HG02763 (cell line): Measurements from ENCODE around the gene KMT2A.
"Not testable (repeated sequence)": the region's sequence is repeated elsewhere in the genome, so short reads cannot be mapped to it uniquely, and the experiment has no call there.

Experiments used
- ATAC-seq: cut with Tn5 transposase; IDR thresholded peaks from one replicate; pipeline ENCODE4 v1.9.1; 2021; ENCODE audit warnings: mild to moderate bottlenecking, moderate library complexity; ENCODE audit not compliant: unreplicated experiment

Gene KMT2A

GRCh38 chr11:118532091-118532490, 95.8 kb downstream of the KMT2A start:
- ATAC-seq = no peak

- no peak for ATAC-seq
Measured at GRCh38 chr11:118532852-118533768, 96.8 kb downstream of the KMT2A start.

GRCh38 chr11:118533769-118534729, 97.8 kb downstream of the KMT2A start:
- no peak for ATAC-seq

GRCh38 chr11:118535261-118535660, 99.0 kb downstream of the KMT2A start:
- no peak for ATAC-seq

- ATAC-seq = no peak
Measured at GRCh38 chr11:118536726-118537125, 100.4 kb downstream of the KMT2A start.

GRCh38 chr11:118537409-118537980, 101.2 kb downstream of the KMT2A start:
- ATAC-seq = no peak

DNA sequence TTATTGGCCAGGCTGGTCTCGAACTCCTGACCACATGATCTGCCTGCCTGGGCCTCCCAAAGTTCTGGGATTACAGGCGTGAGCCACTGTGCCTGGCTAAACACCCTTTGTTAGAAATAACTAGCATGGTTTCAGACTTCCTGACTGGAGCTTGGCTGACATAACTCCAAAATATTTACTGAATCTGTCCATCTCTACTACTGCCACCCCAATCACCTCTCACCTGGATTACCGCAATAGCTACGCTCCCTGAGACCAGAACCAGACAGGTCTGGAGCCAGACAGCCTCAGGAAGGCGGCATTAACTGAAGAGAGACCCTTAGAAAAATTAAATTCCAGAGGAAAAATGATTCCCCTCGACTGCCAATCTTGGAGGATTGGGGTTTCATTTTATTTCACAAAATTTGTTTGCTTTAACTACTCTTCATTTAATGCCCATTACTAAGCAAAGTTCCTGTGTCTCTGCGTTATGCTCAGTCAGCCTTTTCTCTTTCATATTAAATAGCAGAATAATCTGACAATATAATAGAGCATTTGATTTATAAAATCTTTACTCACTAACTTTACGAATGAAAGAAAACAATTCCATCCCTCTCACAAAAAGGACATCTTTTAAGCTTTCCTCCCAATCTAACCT, 107.8 kb downstream of the KMT2A start:
- no peak for ATAC-seq

- no peak for ATAC-seq
Measured at GRCh38 chr11:118544647-118545010, 108.3 kb downstream of the KMT2A start.

DNA sequence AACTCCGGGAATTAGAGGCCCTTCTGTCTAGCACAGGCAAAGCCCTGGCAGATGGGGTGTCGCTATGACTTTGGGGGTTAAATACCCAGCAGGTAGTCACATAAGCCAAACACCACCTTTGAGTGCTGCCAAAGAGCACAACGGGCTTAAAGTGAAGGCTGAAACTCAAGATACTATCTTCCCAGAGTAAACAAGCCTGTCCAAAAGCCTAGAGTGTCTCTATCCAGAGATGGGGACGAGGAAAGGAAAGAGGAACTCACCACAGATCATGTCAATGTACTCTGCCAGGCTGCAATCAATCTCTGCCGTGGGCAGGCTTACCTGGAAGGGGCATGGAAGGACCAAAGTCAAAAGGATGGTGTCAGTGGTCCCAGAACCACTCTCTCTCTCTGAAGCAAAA, 109.2 kb downstream of the KMT2A start:
- ATAC-seq = no peak

DNA sequence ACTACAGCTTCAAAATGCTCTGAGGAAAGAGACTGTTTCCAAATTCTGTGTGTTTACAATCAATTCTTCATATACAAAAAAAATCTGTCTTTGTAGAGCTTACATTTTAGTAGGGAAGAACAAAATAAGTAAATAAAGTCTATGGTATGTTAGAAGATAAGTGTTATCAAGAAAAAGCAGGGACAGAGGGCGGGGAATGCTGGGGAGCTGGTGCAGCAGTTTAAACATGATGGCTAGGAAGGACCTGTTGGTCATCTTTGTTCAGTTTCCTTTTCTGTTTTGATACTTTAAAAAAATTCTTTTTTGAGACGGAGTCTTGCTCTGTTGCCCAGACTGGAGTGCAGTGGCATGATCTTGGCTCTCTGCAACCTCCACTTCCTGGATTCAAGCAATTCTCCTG, 110.8 kb downstream of the KMT2A start:
- ATAC-seq = no peak

DNA sequence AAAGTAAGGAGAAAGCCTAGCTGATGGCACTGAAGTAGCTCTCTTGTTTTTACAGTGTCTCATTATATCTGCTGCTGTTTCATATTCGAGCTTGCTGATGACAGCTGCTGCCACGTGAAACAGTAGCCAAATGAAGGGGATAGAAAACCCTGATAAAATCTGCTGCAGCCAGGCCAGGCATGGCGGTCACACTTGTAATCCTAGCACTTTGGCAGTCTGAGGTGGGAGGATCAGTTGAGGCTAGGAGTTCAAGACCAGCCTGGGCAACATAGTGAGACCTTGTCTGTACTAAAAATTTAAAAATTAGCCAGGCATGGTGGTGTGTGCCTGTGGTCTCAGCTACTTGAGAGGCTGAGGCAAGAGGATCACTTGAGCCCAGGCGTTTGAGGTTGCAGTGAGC, 116.0 kb downstream of the KMT2A start:
- no peak for ATAC-seq

- ATAC-seq = no peak
Measured at GRCh38 chr11:118560806-118561205, 124.5 kb downstream of the KMT2A start.

GRCh38 chr11:118565051-118565450, 128.8 kb downstream of the KMT2A start:
- ATAC-seq = no peak

DNA sequence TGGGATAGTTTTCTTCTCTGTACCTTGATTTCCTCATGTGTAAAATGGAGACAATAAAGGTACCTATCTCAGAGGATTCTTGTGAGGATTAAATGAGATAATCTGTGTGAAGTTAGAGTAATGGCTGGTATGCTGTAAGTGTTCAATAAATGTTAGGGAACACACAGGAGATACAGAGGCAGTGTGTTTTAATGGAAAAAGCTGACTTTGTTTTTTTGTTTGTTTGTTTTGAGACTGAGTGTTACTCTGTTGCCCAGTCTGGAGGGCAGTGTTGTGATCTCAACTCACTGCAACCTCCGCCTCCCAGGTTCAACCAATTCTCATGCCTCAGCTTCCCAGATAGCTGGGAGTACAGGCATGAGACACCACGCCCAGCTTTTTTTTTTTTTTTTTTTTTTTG, 133.4 kb downstream of the KMT2A start:
- ATAC-seq = no peak

GRCh38 chr11:118570787-118571186, 134.5 kb downstream of the KMT2A start:
- ATAC-seq = no peak

- ATAC-seq = not testable (repeated sequence)
Measured at GRCh38 chr11:118571701-118572060, 135.4 kb downstream of the KMT2A start.

DNA sequence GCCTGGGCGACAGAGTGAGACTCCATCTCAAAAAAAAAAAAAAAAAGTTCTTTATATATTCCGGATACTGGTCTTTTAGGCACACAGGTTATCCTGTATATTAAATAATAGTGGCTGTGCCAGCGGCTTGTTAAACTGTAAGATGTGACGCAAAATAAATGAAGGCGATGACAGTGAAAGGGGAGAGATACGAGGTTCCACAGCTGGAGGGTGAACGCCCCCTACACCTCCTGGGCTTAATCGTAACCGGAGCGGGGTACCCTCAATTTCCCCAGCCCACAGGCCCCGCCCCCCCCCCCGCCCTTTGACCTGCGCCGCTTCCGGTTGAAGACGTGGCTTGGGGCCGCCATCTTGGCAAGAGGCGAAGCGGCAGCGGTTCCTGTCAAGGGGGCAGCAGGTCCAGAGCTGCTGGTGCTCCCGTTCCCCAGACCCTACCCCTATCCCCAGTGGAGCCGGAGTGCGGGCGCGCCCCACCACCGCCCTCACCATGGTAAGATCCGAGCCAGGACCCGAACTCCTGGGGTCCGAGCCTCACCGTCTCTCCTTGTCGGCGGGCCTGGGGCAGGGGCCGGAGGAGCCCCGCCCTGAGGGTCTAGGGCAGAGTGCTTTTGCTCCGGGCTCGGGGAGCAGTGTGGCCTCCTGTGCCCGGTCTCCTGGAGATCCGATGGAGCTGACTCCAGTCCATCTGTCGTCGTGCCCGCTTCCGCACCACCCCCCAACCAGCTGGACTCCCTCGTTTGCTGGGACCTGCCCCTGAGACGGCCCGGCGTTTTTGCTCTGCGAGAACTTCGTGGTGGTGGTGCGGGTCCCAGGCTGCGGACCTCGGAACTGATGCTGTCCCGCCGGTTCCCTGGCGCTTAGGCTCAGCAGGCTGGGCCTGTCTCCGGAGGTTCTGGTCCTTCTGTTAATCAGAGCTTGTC, 136.0 kb downstream of the KMT2A start, which contains the start of gene ARCN1:
ARCN1 (plus strand) TSS at position 349 of the 920 bp plus-strand sequence; CDS start at position 488, 139 bp downstream.
- peak; percentile 65 for ATAC-seq

- peak; percentile 6 for ATAC-seq
Measured at GRCh38 chr11:118572981-118573550, 136.8 kb downstream of the KMT2A start.

- ATAC-seq = no peak
Measured at GRCh38 chr11:118574636-118575035, 138.3 kb downstream of the KMT2A start.
